Measurements from ENCODE around the gene KCTD12.

Gene KCTD12

GRCh38 chr13:76853921-76854608 lies 32.1 kb downstream of the KCTD12 start:
- DNase-seq (ENCODE audit: low read depth in 2 of 2), result no peak

DNA sequence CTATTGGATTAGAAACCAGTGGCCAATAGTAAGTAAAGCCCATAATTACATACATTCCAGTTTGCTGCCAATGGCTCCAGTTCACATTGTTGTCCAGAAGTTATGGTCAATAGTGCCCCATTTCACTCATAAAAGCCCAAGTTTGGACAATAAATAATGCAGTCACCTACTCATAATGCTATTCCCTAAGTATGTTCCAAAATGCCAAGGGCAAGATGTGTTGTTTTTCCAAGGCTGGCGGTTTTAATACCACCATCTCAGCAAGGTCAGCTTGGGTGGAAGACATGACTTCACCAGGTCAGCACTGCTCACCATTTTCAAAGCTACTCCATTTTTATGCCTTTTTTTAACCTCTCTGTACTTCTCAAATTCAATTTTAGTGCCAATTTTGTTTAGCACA lies 32.7 kb downstream of the KCTD12 start:
- DNase-seq (ENCODE audit: low read depth in 2 of 2), result no peak

DNA sequence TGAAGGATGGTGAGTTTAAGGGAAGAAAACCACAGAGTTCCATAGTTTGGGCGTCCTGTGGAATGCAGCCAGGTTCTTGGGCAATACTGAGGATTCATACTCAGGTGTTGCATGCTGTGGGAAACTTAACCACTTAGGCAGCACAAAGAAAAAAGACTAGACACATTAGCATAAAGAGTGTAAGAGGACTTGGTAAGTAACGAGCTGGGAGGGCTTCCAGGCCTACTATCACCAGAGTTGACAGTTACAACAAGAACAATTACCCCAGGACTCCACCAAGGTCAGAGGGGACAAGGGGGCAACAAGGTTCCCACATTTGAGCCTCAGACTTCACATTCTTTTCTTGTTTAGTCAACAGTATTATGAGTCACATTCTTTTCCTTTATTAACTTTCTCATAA lies 33.2 kb downstream of the KCTD12 start:
- DNase-seq (ENCODE audit: low read depth in 2 of 2), result no peak

- DNase-seq (ENCODE audit: low read depth in 2 of 2), result no peak
These were observed 34.2 kb downstream of the KCTD12 start for GRCh38 chr13:76851961-76852360.

DNA sequence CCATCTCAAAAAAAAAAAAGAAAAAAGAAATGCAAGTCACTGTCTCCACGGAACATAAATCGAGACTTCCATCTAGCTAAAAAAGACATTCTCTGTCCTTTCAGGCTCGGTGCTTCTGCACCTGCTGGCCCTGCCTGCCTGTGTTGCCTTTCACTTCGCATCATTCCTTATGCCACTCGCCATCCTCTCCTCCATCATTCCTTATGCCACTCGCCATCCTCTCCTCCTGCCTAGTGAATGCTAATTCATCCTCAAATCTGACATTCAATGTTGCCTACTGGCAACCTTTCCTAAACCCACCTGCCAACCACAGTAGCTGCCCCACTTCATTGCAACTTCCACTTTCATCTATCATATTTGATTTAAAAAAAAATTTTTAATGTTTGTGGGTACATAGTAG lies 36.7 kb downstream of the KCTD12 start:
- no peak for DNase-seq (ENCODE audit: low read depth in 2 of 2)

- DNase-seq (ENCODE audit: low read depth in 2 of 2), result no peak
These were observed 37.6 kb downstream of the KCTD12 start for GRCh38 chr13:76848596-76848995.

DNA sequence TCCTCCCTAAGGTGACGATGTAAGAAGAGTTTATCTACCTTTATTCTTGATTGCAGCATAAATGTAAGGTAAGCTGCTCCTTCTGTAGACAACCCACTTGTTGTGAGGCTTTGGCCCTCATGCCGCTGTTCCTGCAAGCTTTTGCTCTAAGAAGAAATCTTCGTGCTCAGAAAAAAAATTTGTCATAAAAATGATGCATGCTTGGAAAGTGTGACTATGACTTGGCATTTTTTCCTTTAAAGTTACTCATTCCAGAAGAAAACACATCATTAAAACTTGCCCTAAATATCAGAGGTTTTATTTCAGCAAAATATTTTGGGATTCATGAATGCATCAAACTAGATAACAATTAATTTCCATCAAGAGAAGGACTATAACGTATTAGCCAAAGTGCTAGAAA lies 39.8 kb downstream of the KCTD12 start:
- no peak for DNase-seq (ENCODE audit: low read depth in 2 of 2)

- DNase-seq (ENCODE audit: low read depth in 2 of 2), result no peak
These were observed 40.3 kb downstream of the KCTD12 start for GRCh38 chr13:76845865-76846264.

DNA sequence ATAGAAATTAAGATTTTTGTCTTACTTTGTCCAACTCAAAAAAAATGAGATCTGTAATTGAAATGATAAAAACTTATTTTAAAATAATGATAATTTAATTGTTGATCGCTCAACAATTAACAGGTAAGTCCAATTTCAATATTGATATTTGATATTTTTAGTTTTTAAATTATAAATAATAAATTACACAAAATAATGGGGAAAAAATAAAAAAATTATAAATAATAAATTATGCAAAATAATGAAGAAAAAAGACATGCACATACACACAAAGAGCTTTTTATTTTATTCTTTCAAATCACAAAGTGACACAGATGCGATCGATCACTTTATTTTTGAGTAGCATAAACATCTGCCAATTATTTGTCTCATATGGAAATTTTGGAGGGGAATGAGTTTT lies 40.8 kb downstream of the KCTD12 start:
- no peak for DNase-seq (ENCODE audit: low read depth in 2 of 2)

- DNase-seq (ENCODE audit: low read depth in 2 of 2), result no peak
These were observed 48.4 kb downstream of the KCTD12 start for GRCh38 chr13:76837801-76838200.

DNA sequence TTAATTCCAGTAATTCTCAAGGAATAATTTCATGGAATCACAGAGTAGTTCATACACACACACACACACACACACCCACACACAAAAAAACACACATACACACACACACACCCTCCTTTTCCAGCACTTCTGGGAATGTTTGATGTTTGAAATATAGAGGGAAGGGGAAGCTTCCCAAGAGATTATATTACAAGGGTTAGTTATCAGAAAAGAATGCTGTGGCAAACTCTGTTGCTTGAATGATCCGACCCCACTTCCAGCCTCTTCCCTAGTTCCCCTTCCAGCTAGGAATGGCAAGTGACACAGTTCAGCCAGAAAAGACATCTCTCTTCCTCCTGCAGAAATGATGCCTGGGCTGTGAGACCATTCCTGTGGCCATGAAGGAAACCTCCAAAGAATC lies 49.9 kb downstream of the KCTD12 start:
- DNase-seq (ENCODE audit: low read depth in 2 of 2), result no peak

GRCh38 chr13:76833441-76833954 lies 52.7 kb downstream of the KCTD12 start:
- DNase-seq (ENCODE audit: low read depth in 2 of 2), result no peak

GRCh38 chr13:76832258-76832988 lies 53.8 kb downstream of the KCTD12 start:
- no peak for DNase-seq (ENCODE audit: low read depth in 2 of 2)

DNA sequence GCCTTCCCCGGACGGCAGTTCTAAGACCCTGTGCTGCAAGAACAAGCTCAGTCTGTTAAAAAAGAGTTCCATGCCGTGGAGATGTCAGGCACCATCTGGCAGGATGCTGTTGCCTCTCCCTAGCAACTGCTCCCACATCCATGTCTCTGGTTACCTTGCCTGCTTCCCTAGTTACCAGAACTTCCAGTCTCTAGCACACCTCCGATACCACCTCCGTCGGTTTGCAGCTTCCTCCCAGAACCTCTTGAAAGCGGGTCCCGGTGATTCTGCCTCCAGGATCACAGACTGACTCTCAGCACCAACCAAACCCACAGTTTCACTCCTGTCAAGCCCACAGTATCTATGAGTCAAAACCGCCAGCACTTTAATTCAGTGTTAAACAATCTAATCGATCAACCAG lies 55.4 kb downstream of the KCTD12 start:
- no peak for DNase-seq (ENCODE audit: low read depth in 2 of 2)

Data from stimulated activated CD8-positive, alpha-beta memory T cell treated with anti-CD3 and anti-CD28 coated beads, Interleukin-15, amount 100 ng/mL, for 48 hours (primary cell).